GM19099 (cell line): Measurements from ENCODE around the gene THAP8.

Source experiments
- POLR2A ChIP-seq: IDR thresholded peaks from 3 replicates; pipeline ENCODE4 v1.6.1; 2011; ENCODE audit warnings: low read depth; ENCODE audit not compliant: insufficient read length; ENCODE audit errors: extremely low read depth

The THAP8 gene

GRCh38 chr19:36049080-36049698 is 4.9 kb downstream of the THAP8 start:
- no peak for TF ChIP-seq POLR2A

DNA sequence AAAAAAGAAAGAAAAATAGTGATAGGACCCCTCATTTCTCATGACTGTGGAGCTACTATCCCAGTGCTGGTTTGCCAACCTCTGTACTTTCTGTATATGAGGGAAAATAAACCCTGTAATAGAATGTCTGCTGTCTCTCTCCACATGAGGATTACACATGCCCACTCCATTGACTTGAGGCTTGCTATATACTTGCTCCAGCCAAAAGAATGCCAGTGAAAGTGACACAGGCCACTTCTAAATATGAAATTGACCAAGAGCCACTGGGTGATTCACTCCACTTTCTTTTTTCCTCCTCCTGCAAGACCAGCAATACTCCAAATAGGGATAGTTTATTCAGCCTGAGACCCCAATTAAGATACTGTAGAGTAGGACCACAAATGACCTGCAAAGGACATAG is 6.2 kb downstream of the THAP8 start:
- no peak for TF ChIP-seq POLR2A

- no peak for TF ChIP-seq POLR2A
These were observed 7.5 kb downstream of the THAP8 start for GRCh38 chr19:36046443-36047050.

GRCh38 chr19:36043952-36044351 is 10.1 kb downstream of the THAP8 start:
- no peak for TF ChIP-seq POLR2A

DNA sequence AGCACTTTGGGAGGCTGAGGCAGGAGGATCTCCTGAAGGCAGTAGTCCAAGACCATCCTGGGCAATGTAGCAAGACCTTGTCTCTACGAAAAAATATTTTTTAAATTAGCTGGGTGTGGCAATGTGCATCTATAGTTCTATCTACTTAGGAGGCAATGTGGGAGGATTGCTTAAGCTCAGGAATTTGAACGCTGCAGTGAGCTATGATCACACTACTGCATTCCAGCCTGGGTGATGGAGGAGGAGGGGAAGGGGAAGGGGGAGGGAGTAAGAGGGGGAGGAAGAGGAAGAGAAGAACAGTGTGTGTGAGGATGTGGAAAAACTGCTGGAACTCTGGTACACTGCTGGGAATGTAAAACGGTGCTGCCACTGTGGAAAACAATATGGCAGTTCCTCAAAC is 12.3 kb downstream of the THAP8 start:
- TF ChIP-seq POLR2A: no peak

- TF ChIP-seq POLR2A: no peak
These were observed 13.6 kb downstream of the THAP8 start for GRCh38 chr19:36040495-36040894.

- no peak for TF ChIP-seq POLR2A
These were observed 21.6 kb downstream of the THAP8 start, which contains the start of gene CLIP3 for GRCh38 chr19:36032251-36033104. TSS of gene CLIP3 (minus strand) at chr19:36032873. CDS start at chr19:36032357, 516 bp downstream.

- no peak for TF ChIP-seq POLR2A
These were observed 22.8 kb downstream of the THAP8 start for GRCh38 chr19:36031308-36031707.

- no peak for TF ChIP-seq POLR2A
These were observed 23.6 kb downstream of the THAP8 start for GRCh38 chr19:36030264-36031148.

DNA sequence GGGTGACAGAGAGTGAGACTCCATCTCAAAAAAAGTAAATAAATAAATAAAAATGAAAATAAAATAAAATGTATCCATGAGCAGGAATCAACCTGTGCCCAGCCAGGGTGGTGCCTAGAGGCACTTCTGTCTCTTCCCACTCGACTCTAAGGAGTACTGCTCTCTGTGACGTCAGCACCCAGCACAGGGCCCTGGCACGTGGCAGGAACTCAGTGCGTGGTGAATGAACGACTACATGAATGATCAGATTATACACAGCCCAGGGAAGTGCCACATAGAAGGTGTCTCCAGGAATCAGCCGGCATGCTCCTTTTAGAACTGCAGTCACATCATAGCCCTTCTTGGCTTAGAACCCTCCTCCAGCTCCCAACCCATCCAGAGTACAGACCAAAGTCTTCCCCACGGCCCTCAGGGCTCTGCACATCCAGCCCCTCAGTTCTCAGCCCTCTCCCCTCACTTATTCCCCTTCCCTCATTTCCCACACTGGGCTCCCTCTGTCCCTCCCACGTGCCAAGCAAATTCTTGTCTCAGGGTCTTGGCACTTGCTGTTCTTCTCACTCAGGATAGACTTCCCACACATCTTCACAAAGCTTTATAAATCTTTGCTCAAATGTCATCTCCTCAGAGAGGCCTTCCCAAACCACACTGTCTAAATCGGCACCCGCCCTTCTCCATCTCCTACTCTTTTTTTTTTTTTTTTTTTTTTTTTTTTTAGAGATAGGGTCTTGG is 25.6 kb downstream of the THAP8 start:
- TF ChIP-seq POLR2A: no peak

- no peak for TF ChIP-seq POLR2A
These were observed 26.4 kb downstream of the THAP8 start for GRCh38 chr19:36027696-36028095.

DNA sequence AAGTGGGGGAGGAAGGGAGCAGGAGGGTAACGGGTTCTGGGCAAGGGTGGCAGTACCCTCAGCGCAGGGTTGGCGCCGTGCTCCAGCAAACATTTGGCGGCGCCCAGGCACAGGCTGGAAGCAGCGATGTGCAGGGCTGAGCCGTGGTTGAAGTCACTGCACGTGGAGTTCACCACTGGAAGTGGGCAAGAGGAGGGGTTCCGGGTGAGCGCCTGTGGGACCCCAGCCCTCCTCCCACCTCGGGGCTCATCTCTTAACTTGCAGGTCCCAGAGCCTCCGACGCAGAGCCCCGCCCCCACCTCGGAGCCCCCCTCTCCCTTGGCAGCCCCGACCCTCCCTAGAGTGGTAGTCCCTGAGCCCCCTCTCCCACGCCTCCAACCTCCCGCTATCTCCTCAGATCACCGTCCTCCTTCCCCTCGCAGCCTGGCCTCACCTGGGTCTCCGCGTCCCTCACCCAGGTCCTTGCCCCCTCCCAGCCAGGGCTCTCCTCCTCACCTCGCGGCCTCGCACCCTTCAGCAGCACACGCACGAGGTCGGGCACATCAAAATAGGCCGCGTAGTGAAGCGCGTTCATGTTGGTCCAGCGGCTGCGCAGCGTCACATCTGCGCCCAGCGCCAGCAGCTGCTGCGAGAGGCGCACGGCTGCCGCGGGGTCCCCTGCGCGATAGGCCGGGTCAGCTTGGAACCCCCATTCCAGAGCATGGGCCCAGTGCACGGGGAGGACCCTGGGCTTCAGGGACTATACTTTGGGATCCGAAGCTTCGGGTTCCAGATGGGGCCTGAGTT is 27.8 kb downstream of the THAP8 start:
- TF ChIP-seq POLR2A: no peak

DNA sequence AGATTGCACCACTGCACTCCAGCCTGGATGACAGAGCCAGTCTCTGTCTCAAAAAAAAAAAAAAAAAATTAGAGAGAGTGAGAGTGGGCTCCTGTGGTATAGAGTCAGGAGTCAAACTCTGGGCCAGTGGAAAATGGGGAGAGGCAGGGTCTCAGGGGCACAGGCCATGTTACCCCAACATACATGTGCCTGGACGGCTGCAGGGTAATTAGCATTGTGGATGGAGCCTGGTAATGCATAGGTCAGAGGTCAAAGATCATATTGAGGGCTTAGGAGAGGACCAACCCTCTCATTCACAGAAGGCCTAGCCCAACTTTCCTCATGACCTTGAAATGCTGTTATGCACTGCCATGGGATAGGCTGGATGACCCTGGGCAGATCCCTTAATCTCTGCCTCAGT is 28.5 kb downstream of the THAP8 start:
- TF ChIP-seq POLR2A: no peak
